Hematopoietic multipotent progenitor cell treated with erythropoietin and hydrocortisone succinate and interleukin-3 and kit ligand, for 8 days (in vitro differentiated cells): ENCODE data around the gene TTC32.
A peak's percentile ranks its signal among the peaks of the same experiment; 100 is the strongest.

Experiments used
- DNase-seq: peaks from one replicate; pipeline ENCODE4 v3.0.0-alpha.2; 2015

Gene TTC32

DNA sequence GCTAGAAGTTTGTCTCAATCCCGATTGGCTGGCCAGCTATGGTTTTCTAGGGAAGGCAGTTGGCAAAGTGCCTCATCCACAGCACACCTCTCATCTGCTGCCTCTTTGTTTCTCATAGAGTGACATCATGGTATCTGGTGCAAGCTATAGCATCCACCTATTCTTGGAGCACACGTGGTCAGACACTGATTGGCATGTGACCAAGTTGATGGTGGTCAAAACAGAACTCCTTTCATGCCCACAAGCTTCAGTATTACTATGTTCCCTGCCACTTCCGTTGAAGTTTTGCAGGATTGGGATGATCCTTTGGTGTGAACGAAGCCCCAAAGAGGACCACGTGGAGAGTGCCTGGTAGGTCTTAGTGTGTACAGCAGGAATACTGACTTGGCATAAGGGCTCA, 28.8 kb downstream of the TTC32 start:
- DNase-seq = no peak

GRCh38 chr2:19872302-19872701, 29.5 kb downstream of the TTC32 start:
- DNase-seq = no peak

- no peak for DNase-seq
These were observed 29.9 kb downstream of the TTC32 start for GRCh38 chr2:19871836-19872235.

- no peak for DNase-seq
These were observed 31.0 kb downstream of the TTC32 start for GRCh38 chr2:19870792-19871191.

DNA sequence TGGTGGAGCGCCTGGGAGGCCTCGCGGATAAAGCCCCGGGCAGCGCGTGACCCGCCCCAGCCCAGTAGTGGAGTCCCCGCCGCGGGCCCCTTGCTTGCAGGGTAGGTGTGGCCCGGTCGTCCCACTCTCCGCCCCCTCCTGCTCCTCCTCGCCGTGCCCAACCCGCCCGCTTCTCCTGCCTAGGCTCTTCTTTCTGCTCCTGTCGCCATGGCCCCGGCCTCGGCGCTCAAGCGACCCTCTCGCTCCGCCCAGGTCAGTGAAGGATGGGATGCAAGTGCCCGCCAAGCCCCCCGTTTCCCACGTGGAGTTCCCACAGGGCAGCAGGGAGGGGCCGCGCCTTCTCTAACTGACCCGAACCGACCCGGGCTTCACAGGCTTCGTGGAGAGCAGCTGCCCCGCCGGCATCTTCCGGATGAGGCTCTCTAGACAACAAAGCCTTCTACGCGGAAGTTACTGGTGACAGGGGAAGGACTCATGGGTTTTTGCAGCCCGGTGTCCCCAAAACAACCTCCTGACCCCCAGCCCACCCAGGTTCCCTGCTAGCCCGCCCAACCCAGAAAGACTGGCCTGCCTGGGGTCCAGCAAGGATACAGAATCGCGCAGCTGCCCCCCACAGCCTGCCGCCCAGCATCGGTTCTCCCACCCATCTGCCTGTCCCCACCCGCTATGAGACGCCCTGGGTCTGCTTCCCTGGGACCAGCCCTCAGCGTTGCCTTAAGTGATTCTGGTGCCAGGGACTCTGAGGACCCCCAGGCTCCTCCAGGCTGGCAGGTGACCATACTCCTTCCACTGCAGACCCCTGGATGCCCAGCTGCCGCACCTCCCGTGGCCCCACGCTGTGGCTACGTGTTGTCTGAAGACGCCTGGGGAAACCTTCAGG, 32.8 kb downstream of the TTC32 start:
- peak; percentile 53 for DNase-seq

- DNase-seq = no peak
These were observed 33.6 kb downstream of the TTC32 start for GRCh38 chr2:19868224-19868623.

GRCh38 chr2:19866771-19867170, 35.0 kb downstream of the TTC32 start:
- no peak for DNase-seq

- peak; percentile 69 for DNase-seq
These were observed 36.6 kb downstream of the TTC32 start for GRCh38 chr2:19865151-19865550.

- DNase-seq = no peak
These were observed 37.4 kb downstream of the TTC32 start for GRCh38 chr2:19864381-19864780.

- peak; percentile 61 for DNase-seq
These were observed 38.3 kb downstream of the TTC32 start for GRCh38 chr2:19863303-19864041.

- DNase-seq = no peak
These were observed 40.0 kb downstream of the TTC32 start for GRCh38 chr2:19861813-19862212.

- no peak for DNase-seq
These were observed 41.8 kb downstream of the TTC32 start for GRCh38 chr2:19860022-19860421.

DNA sequence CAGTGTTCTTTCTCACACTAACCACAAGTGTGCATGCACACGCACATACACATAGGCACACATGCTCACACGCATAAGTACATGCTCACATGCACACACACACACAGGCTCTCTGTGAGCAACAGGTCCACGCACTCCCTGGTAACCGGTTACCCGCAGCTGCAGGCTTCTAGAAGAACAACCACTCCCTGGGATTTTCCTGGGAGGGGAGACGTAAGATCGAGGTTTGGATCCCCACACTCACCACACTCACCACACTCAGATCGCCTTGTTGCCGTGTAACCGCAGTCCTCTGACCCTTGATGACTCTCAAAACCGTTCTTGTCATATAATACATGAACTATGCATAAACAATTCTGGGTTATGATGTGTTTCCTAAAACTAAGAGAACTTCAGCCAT, 42.2 kb downstream of the TTC32 start:
- DNase-seq = no peak

GRCh38 chr2:19857806-19858205, 44.0 kb downstream of the TTC32 start:
- DNase-seq = no peak

GRCh38 chr2:19857100-19857499, 44.7 kb downstream of the TTC32 start:
- DNase-seq = no peak

- no peak for DNase-seq
These were observed 46.0 kb downstream of the TTC32 start for GRCh38 chr2:19855542-19856431.

- DNase-seq = no peak
These were observed 46.9 kb downstream of the TTC32 start for GRCh38 chr2:19854596-19855541.

GRCh38 chr2:19851116-19851695, 50.6 kb downstream of the TTC32 start:
- no peak for DNase-seq

DNA sequence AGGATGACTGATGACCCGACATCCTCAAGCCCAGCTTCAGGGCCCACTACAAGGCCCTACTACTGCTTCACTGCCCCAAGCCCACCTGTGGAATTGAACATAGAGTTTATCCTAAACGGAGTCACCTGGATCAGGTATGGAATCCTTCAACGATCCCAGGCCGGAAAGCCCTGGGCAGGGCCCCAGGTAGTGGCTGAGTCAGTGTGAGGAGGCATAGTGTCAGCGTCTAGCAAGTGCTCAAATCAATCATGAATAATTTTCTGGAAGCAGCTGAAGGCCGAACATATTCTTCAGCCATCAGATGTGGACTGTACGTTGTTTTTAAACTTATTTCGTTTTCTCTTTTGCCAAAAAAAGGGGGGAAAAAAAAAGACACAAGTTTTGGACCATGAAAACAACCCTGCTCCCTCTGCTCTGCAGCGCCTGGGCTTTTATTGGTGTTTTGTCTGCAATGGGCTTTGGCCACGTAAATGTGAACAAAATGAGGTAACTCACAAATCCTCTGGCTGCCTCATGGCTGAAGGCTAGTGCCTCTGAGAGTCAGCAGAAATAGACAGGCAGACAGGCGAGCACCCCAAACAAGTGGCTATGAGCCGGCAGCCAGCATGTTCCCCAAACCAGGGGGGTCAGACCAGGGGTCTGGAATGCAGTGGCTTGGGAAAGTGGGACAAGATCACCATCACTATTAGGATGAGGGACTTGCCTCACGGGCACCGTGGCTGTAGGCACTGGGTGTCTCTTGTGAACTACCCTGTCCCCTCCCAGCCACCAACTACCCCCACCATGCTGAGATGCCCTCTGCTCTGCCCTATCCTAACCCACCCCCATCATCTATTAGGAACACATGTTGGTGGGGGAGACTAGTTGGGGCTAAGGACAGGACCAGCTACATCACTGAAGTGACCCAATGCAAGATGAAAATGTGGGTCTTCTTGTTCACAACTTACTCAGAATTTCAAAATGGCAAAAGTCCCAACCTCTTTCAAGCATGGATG, 51.4 kb downstream of the TTC32 start:
- no peak for DNase-seq

DNA sequence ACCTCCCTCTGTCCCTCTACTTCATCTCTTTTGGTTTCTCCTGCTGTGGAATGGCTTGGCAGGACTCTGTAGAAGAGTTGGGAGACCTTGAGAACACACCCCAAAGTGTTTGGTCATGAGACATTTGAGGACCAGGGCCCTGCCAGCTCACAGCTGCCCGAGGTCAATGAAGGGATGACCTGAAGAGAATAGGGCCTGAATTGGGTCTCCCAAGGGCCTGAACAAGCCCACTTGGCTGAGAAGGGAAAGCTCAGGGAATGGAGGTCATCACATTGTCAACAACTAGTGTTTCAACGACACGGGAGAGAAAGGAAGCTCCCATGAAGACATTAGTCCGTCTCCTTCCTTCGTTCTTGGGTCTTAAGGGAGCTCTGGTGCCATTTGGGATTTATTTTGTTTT, 52.8 kb downstream of the TTC32 start:
- DNase-seq = no peak
